Ovary (tissue), 3 donors: ENCODE measurements around the gene RNF166.

Experiments used
- CTCF ChIP-seq, 3 donors: fragments of 450-650 bp in 2 of 3; fragments of 200-600 bp in 1 of 3; IDR thresholded peaks; one replicate each; pipeline versions ENCODE4 v1.5.1 to v1.8.0; 2016 to 2022; ENCODE audit warnings: antibody characterized with exemption in 3 of 3, mild to moderate bottlenecking in 1 of 3
- EP300 ChIP-seq: sonication (generic); formaldehyde crosslinking; IDR thresholded peaks from one replicate; pipeline ENCODE4 v1.6.1; 2017; ENCODE audit warnings: antibody characterized with exemption
- donor health status: DM: no; HTN: no; CAD: no.

GRCh38 chr16:88742896-88743605 is 36.8 kb upstream of the RNF166 start:
- TF ChIP-seq CTCF (IDR thresholded peaks at IDR 0.05) = no peak
- no peak for TF ChIP-seq EP300
